Sigmoid colon (tissue), 4 donors: ENCODE measurements around the gene SMIM31.

Experiments used
- CTCF ChIP-seq, 4 experiments: fragments of 450-650 bp in 3 of 4; fragments of 200-600 bp in 1 of 4; IDR thresholded peaks; one replicate each; pipeline ENCODE4 v1.5.1; 2016 to 2019; ENCODE audit warnings: antibody characterized with exemption in 4 of 4, mild to moderate bottlenecking in 3 of 4, moderate library complexity in 2 of 4
- EP300 ChIP-seq, 4 donors: sonication (generic); formaldehyde crosslinking; IDR thresholded peaks; one replicate each; pipeline ENCODE4 v1.6.1; 2017; ENCODE audit warnings: antibody characterized with exemption in 4 of 4
- POLR2A ChIP-seq, 2 donors: fragments of 450-650 bp; IDR thresholded peaks; one replicate each; pipeline ENCODE4 v1.6.1; 2016; ENCODE audit warnings: antibody characterized with exemption in 2 of 2, mild to moderate bottlenecking in 2 of 2, moderate library complexity in 2 of 2
- POLR2AphosphoS5 ChIP-seq, 4 donors: sonication (generic); formaldehyde crosslinking; IDR thresholded peaks; one replicate each; pipeline ENCODE4 v1.6.1; 2017; ENCODE audit warnings: antibody characterized with exemption in 4 of 4

GRCh38 chr4:164828955-164829354, 75.0 kb downstream of the SMIM31 start:
- no peak for TF ChIP-seq CTCF (IDR thresholded peaks at IDR 0.05)
- no peak for TF ChIP-seq POLR2AphosphoS5 (IDR thresholded peaks at IDR 0.05)
- no peak for TF ChIP-seq EP300 (IDR thresholded peaks at IDR 0.05)
- no peak for TF ChIP-seq POLR2A (IDR thresholded peaks at IDR 0.05)
